Muscle of leg (tissue), 16 donors: ENCODE results near the gene IGF2BP2. TPM values are rescaled to one million over a fixed set of nuclear protein-coding genes. Genes with fewer than 3 reads are reported as not detected.

ENCODE experiments used
- DNase-seq: peaks from one replicate; pipeline ENCODE4 v3.0.0; 2013
- H3K27ac ChIP-seq: one replicate; pipeline ENCODE4 v1.5.1; 2013; ENCODE audit warnings: mild to moderate bottlenecking, low read length, control low read depth
- H3K27me3 ChIP-seq: one replicate; pipeline ENCODE4 v1.6.1; 2013; ENCODE audit warnings: low read length; ENCODE audit not compliant: control insufficient read depth, insufficient read depth
- H3K36me3 ChIP-seq: one replicate; pipeline ENCODE4 v1.6.1; 2013; ENCODE audit warnings: low read length; ENCODE audit not compliant: control insufficient read depth, insufficient read depth
- H3K4me1 ChIP-seq: one replicate; pipeline ENCODE4 v1.6.1; 2013; ENCODE audit warnings: low read length; ENCODE audit not compliant: control insufficient read depth, insufficient read depth
- H3K4me3 ChIP-seq: one replicate; pipeline ENCODE4 v1.5.1; 2013; ENCODE audit warnings: low read length, control low read depth
- H3K9me3 ChIP-seq: replicated peaks from 2 replicates; pipeline ENCODE4 v1.6.1; 2013; ENCODE audit warnings: low read depth, low read length; ENCODE audit not compliant: control insufficient read depth
- WGBS: methylation state at CpG from one replicate; pipeline ENCODE4 v1.1.5; 2013; ENCODE audit warnings: missing lambda C conversion rate; ENCODE audit not compliant: insufficient coverage; 5-methylcytosine and 5-hydroxymethylcytosine counted together
- long read RNA-seq, 11 donors: transcript quantifications; one replicate each; lab custom pipeline, GENCODE V29; 2026
- polyA plus RNA-seq, 8 donors: library from polyadenylated mRNA; unstranded; fragments of 120-200 nt; gene quantifications; one replicate each; pipeline versions ENCODE4 v1.2.1 to v1.2.3, GENCODE V29; 2013; ENCODE audit warnings: inconsistent platforms in 1 of 8, low replicate concordance in 1 of 8; ENCODE audit not compliant: insufficient read length in 8 of 8, insufficient read depth in 1 of 8
- total RNA-seq: library from RNA; stranded (reverse); fragments of 120-200 nt; gene quantifications from one replicate; pipeline ENCODE4 v1.2.4, GENCODE V29; 2013

The IGF2BP2 gene
- 32.6 TPM for total RNA-seq
- 10 to 100 TPM; 33.8 to 59.5 (median 46.3) TPM for polyA plus RNA-seq
- long read RNA-seq, donor 1, partial matches to known transcripts, result 0 of 4 reads
- long read RNA-seq, donor 1, other reads (novel, unspliced or antisense), result 0 of 4 reads
- long read RNA-seq, donor 2, partial matches to known transcripts, result 0 of 1 reads
- long read RNA-seq, donor 2, other reads (novel, unspliced or antisense), result 0 of 1 reads
- long read RNA-seq, donor 3, transcript IGF2BP2-202 (16 exons, 3,688 nt), result major isoform, 7 of 11 reads
- long read RNA-seq, donor 3, partial matches to known transcripts, result 0 of 11 reads
- long read RNA-seq, donor 3, other reads (novel, unspliced or antisense), result 0 of 11 reads
- long read RNA-seq, donor 4, partial matches to known transcripts, result 0 of 1 reads
- long read RNA-seq, donor 4, other reads (novel, unspliced or antisense), result 0 of 1 reads
- long read RNA-seq, donor 5, transcript IGF2BP2-201 (15 exons, 3,291 nt), result major isoform, 9 of 24 reads
- long read RNA-seq, donor 5, transcript IGF2BP2-202 (16 exons, 3,688 nt), result minor isoform, 8 of 24 reads
- long read RNA-seq, donor 5, partial matches to known transcripts, result 7 of 24 reads
- long read RNA-seq, donor 5, other reads (novel, unspliced or antisense), result 0 of 24 reads
- long read RNA-seq, donor 6, partial matches to known transcripts, result 0 of 3 reads
- long read RNA-seq, donor 6, other reads (novel, unspliced or antisense), result 0 of 3 reads
- long read RNA-seq, donor 7, transcript IGF2BP2-202 (16 exons, 3,688 nt), result major isoform, 5 of 5 reads
- long read RNA-seq, donor 7, partial matches to known transcripts, result 0 of 5 reads
- long read RNA-seq, donor 7, other reads (novel, unspliced or antisense), result 0 of 5 reads
- long read RNA-seq, donor 8, partial matches to known transcripts, result 0 of 3 reads
- long read RNA-seq, donor 8, other reads (novel, unspliced or antisense), result 0 of 3 reads
- long read RNA-seq, donor 9, result 0 reads
- long read RNA-seq, donor 10, partial matches to known transcripts, result 0 of 6 reads
- long read RNA-seq, donor 10, other reads (novel, unspliced or antisense), result 0 of 6 reads
- long read RNA-seq, donor 11, partial matches to known transcripts, result 0 of 3 reads
- long read RNA-seq, donor 11, other reads (novel, unspliced or antisense), result 0 of 3 reads

DNA sequence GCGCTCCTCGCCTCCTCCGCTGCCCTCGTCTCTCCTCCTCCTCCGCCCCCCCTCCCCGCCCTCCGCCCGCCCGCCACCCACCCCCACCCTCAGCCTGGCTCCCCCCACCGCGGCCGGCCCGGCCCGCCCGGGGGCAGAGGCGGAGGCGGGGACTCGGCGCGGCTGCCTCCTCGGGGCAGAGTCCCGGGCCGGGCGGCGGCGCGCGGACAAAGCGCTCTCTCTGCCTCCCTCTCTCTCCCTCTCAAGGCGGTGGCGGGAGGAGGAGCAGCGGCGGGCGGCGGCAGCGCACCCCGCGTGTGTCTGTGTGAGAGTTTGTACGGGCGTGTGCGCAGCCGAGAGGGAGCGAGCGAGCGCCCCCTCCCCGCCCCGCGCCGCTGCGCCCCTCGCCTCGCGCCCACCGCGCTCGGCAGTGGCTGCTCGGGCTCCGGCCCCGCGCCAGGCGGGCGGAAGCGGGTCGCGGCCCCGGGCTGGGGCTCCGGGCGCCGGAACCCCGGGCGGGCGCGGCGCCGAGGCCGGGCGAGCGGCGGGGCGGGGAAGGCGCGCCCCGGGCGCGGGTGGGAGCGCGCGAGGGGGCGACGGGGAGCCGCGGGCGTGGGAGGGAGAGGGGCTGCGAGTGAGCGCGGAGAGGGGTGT lies at the start of gene IGF2BP2:
Gene IGF2BP2, minus strand, starts transcription at position 37 of the 633 bp plus-strand sequence. CDS start 82 bp downstream, outside the sequence.
- Histone ChIP-seq H3K9me3 (no peaks in the 10 kb centered on the region), H3K36me3 (no peaks in the 10 kb centered on the region), H3K27me3 (no peaks in the 10 kb centered on the region), H3K27ac (peak within 1 kb of the TSS; percentile 97), H3K4me3 (peak within 1 kb of the TSS; percentile 91), H3K4me1 (peaks cover 7% of the 10 kb centered on the region)
- DNase-seq, result peak; percentile 95
- WGBS, result under 1% methylated on average over 68 of the region's 96 CpGs

- Histone ChIP-seq H3K36me3 (no peaks in the 10 kb centered on the region), H3K27ac (no peak overlapping the region), H3K4me3 (no peak overlapping the region), H3K9me3 (no peaks in the 10 kb centered on the region), H3K27me3 (peaks cover 2% of the 10 kb centered on the region), H3K4me1 (no peaks in the 10 kb centered on the region)
- WGBS, result 58% methylated on average over 4 of the region's 9 CpGs
- DNase-seq, result no peak
These were observed 49.3 kb upstream of the IGF2BP2 start for GRCh38 chr3:185874119-185874518.

- no CpG with 5 or more reads among the region's 2 CpGs for WGBS
- Histone ChIP-seq H3K9me3 (no peaks in the 10 kb centered on the region), H3K4me1 (no peaks in the 10 kb centered on the region), H3K27me3 (peaks cover 2% of the 10 kb centered on the region), H3K27ac (no peak overlapping the region), H3K36me3 (no peaks in the 10 kb centered on the region), H3K4me3 (no peak overlapping the region)
- DNase-seq, result no peak
These were observed 42.8 kb upstream of the IGF2BP2 start for GRCh38 chr3:185867650-185868049.

GRCh38 chr3:185866995-185867394 lies 42.2 kb upstream of the IGF2BP2 start:
- no peak for DNase-seq
- no peaks in the 10 kb centered on the region for H3K9me3 ChIP-seq

GRCh38 chr3:185866555-185866954 lies 41.7 kb upstream of the IGF2BP2 start:
- no CpG with 5 or more reads among the region's 1 CpG for WGBS

More at GRCh38 chr3:185866995-185867394, 42.2 kb upstream of the IGF2BP2 start:
- no peaks in the 10 kb centered on the region for H3K4me1 ChIP-seq
- H3K36me3 ChIP-seq, result no peaks in the 10 kb centered on the region
- H3K27ac ChIP-seq, result no peak overlapping the region
- no peak overlapping the region for H3K4me3 ChIP-seq
- peaks cover 1% of the 10 kb centered on the region for H3K27me3 ChIP-seq

DNA sequence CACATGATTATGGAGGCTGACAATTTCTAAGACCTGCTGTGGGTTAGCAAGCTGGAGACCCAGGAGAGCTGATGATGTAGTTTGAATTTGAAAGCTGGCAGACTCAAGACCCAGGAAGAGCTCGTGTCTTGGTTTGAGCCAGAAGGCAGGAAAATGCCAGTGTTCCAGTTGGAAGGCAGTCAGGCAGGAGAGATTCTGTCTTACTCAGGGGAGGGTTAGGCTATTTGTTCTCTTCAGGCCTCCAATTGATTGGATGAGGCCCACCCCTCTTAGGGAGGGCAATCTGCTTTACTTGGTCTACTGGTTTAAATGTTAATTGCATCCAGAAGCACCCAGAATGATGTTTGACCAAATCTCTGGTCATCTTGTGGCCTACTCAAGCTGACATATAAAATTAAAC lies 40.4 kb upstream of the IGF2BP2 start:
- no peak overlapping the region for H3K27ac ChIP-seq
- no peak for DNase-seq
- H3K27me3 ChIP-seq, result no peaks in the 10 kb centered on the region
- no peak overlapping the region for H3K4me3 ChIP-seq
- H3K4me1 ChIP-seq, result no peaks in the 10 kb centered on the region
- H3K36me3 ChIP-seq, result no peaks in the 10 kb centered on the region
- WGBS, result 40% methylated on average over 1 of the region's 1 CpG
- H3K9me3 ChIP-seq, result no peaks in the 10 kb centered on the region

More at GRCh38 chr3:185866555-185866954, 41.7 kb upstream of the IGF2BP2 start:
- no peaks in the 10 kb centered on the region for H3K4me1 ChIP-seq
- no peak for DNase-seq
- no peaks in the 10 kb centered on the region for H3K9me3 ChIP-seq
- no peaks in the 10 kb centered on the region for H3K27me3 ChIP-seq
- H3K27ac ChIP-seq, result no peak overlapping the region
- no peak overlapping the region for H3K4me3 ChIP-seq
- no peaks in the 10 kb centered on the region for H3K36me3 ChIP-seq

GRCh38 chr3:185864767-185865166 lies 39.9 kb upstream of the IGF2BP2 start:
- Histone ChIP-seq H3K4me3 (no peak overlapping the region), H3K27me3 (no peaks in the 10 kb centered on the region), H3K4me1 (no peaks in the 10 kb centered on the region), H3K36me3 (no peaks in the 10 kb centered on the region), H3K9me3 (no peaks in the 10 kb centered on the region), H3K27ac (no peak overlapping the region)
- 67% methylated on average over 3 of the region's 3 CpGs for WGBS
- DNase-seq, result no peak

DNA sequence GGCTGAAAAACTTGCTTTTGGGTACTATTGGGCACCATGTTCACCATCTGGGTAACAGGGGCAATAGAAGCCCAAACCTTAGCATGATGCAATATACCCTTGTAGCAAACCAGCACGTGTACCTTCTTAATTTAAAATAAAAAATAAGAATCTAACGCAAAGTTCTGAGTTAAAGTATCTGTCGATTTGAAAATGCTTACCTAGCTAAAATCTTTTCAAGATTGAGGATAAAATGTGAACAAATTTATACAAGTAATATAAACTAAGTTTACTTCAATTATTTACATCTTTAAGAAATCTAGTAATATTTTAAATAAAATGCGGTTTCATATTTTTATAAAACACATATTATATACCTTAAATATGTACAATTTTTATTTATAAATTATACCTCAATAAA lies 38.1 kb upstream of the IGF2BP2 start:
- H3K27me3 ChIP-seq, result no peaks in the 10 kb centered on the region
- no CpG with 5 or more reads among the region's 4 CpGs for WGBS
- no peak overlapping the region for H3K27ac ChIP-seq
- no peaks in the 10 kb centered on the region for H3K36me3 ChIP-seq
- H3K4me1 ChIP-seq, result no peaks in the 10 kb centered on the region
- no peak overlapping the region for H3K4me3 ChIP-seq
- no peaks in the 10 kb centered on the region for H3K9me3 ChIP-seq
- no peak for DNase-seq

- H3K4me3 ChIP-seq, result no peak overlapping the region
- no peak overlapping the region for H3K27ac ChIP-seq
- DNase-seq, result no peak
- no peaks in the 10 kb centered on the region for H3K27me3 ChIP-seq
- H3K9me3 ChIP-seq, result peaks cover 7% of the 10 kb centered on the region
- 100% methylated on average over 2 of the region's 4 CpGs for WGBS
- no peaks in the 10 kb centered on the region for H3K36me3 ChIP-seq
- no peaks in the 10 kb centered on the region for H3K4me1 ChIP-seq
These were observed 34.6 kb upstream of the IGF2BP2 start for GRCh38 chr3:185859294-185859972.
